ENCODE data around the gene PIK3R5. TPM values are rescaled to one million over a fixed set of nuclear protein-coding genes. Genes with fewer than 3 reads are reported as not detected.

Gene PIK3R5
- total RNA-seq, 1 experiment from 2014 or later: 2.5 TPM

DNA sequence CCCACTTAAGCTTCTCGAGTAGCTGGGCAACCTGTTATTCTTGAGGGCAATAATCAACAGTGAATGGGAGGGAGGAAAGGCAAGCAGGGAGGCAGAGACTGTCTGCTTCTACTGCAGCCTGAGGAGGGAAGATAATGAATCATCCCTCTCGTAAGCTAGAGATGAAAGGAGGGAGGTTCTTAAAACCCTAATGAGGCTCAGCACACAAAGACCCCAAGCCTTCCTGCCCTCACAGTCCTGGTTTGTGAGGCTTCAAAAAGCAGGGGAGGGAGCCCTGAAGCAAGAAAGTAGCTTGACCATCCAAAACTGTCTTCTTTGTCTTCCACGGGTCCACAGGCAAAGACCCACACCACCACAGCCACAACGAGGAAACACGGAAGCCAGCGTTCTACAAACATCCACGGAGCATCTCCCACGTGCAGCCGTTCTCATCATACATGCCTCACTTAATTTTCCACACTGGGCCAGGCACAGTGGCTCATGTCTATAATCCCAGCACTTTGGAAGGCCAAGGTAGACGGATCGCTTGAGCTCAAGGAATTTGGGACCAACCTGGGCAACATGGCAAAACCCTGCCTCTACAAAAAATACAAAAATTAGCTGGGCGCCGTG lies 1.8 kb downstream of the PIK3R5 start (continued):
- TF ChIP-seq, protein P1, sequence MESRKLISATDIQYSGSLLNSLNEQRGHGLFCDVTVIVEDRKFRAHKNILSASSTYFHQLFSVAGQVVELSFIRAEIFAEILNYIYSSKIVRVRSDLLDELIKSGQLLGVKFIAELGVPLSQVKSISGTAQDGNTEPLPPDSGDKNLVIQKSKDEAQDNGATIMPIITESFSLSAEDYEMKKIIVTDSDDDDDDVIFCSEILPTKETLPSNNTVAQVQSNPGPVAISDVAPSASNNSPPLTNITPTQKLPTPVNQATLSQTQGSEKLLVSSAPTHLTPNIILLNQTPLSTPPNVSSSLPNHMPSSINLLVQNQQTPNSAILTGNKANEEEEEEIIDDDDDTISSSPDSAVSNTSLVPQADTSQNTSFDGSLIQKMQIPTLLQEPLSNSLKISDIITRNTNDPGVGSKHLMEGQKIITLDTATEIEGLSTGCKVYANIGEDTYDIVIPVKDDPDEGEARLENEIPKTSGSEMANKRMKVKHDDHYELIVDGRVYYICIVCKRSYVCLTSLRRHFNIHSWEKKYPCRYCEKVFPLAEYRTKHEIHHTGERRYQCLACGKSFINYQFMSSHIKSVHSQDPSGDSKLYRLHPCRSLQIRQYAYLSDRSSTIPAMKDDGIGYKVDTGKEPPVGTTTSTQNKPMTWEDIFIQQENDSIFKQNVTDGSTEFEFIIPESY (IDR thresholded peaks at IDR 0.05; ENCODE audit: extremely low read depth, insufficient replicate concordance, low read length): no peak
- no peak for TF ChIP-seq POLR2A (IDR thresholded peaks at IDR 0.05; ENCODE audit: borderline replicate concordance, extremely low read depth, insufficient read depth, insufficient read length)
- no peak for TF ChIP-seq ZNF274 (IDR thresholded peaks at IDR 0.05; ENCODE audit: low read depth, low read length)
- no peak for TF ChIP-seq ZFX (IDR thresholded peaks at IDR 0.05)
- no peak for TF ChIP-seq EZH2phosphoT487 (IDR thresholded peaks at IDR 0.05; ENCODE audit: borderline replicate concordance)
- no peak for TF ChIP-seq REST (IDR thresholded peaks at IDR 0.05; ENCODE audit: low read depth)
- TF ChIP-seq RAD21 (IDR thresholded peaks at IDR 0.05; ENCODE audit: low read depth): no peak

DNA sequence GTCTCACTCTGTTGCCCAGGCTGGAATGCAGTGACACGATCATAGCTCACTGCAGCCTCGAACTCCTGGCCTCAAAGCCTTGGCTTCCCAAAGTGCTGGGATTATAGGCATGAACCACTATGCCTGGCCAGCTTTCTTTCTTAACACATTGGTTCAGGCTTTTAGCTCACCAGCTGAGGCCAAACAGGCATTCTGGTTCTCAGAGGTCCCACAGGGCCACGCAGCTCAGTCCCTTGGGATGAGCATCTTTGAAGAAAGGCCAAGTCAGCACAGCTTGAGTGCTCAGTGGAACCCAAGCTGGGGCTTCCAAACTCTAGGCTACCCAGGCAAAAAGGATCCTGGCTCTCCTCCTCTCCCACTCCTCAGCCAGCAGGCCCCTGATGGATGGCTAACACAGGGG lies 2.5 kb downstream of the PIK3R5 start:
- H3K36me3 ChIP-seq (ENCODE audit: control insufficient read depth in 1 of 2, insufficient read depth in 2 of 2, low read length in 2 of 2): no peaks in the 10 kb centered on the region
- ATAC-seq (no peak), DNase-seq (ENCODE audit: low read depth, low spot score) (no peak)
- CTCF ChIA-PET: no interaction called here
- POLR2A ChIA-PET: no interaction called here
- TF ChIP-seq ZFX (IDR thresholded peaks at IDR 0.05): no peak
- no peak for TF ChIP-seq REST (IDR thresholded peaks at IDR 0.05; ENCODE audit: low read depth)
- TF ChIP-seq RAD21 (IDR thresholded peaks at IDR 0.05; ENCODE audit: low read depth): no peak
- TF ChIP-seq SRF (IDR thresholded peaks at IDR 0.05; ENCODE audit: low read depth): no peak
- TF ChIP-seq CBX3 (IDR thresholded peaks at IDR 0.05; ENCODE audit: low read depth): no peak
- TF ChIP-seq JUND (IDR thresholded peaks at IDR 0.05): no peak
- H2AFZ ChIP-seq (ENCODE audit: low read depth, low read length, poor library complexity, severe bottlenecking): no peak overlapping the region
- no peaks in the 10 kb centered on the region for H3K79me2 ChIP-seq (ENCODE audit: insufficient read depth, low read length)
- intact Hi-C loops (cut with micrococcal nuclease): no loop called here
- H3K27ac ChIP-seq (ENCODE audit: low read depth, low read length): no peak overlapping the region
- BruUV-seq (replicated peaks): no TSS peak
- peaks cover 3% of the 10 kb centered on the region; the same call in 1 of the 2 replicates for H3K27me3 ChIP-seq (ENCODE audit: insufficient read depth, low read length)
- H3K9ac ChIP-seq (ENCODE audit: low read length): no peak overlapping the region
- H4K20me1 ChIP-seq (ENCODE audit: insufficient read depth): no peaks in the 10 kb centered on the region
- RAD21 ChIA-PET (ENCODE audit: low non-redundant PET in 1 of 2, low total read pairs in 2 of 2, uncharacterized antibody in 2 of 2, unreplicated experiment in 2 of 2): no interaction called here
- H3K4me3 ChIP-seq (replicated peaks in 1 of 2; ENCODE audit: low read depth in 1 of 2, low read length in 2 of 2): no peak overlapping the region
- H3K9me2 ChIP-seq (ENCODE audit: insufficient read depth): no peaks in the 10 kb centered on the region
- peaks cover 0 to 3% of the 10 kb centered on the region in 2 experiments; a peak in 1 of 4 replicates for H3K4me1 ChIP-seq (ENCODE audit: control insufficient read depth in 1 of 2, insufficient read depth in 2 of 2, low read length in 2 of 2)
- H3K9me3 ChIP-seq (ENCODE audit: control insufficient read depth in 1 of 2, insufficient read depth in 1 of 2, low read depth in 1 of 2, low read length in 2 of 2): no peaks in the 10 kb centered on the region
- no peak overlapping the region for H3K4me2 ChIP-seq (ENCODE audit: low read length)

All from HCT116 (cell line).